HTR-8/SVneo (cell line): Measurements from ENCODE around the gene RAB33B.
"Not testable (repeated sequence)": the region's sequence is repeated elsewhere in the genome, so short reads cannot be mapped to it uniquely, and the experiment has no call there.

ENCODE experiments used
- DNase-seq: peaks from one replicate; pipeline ENCODE4 v3.0.0; 2011; ENCODE audit warnings: low spot score, mixed read lengths; ENCODE audit not compliant: insufficient read length
- FAIRE-seq: peaks from 2 replicates; lab custom pipeline; 2011; peaks lifted over from hg19 to GRCh38; lab: Jason Lieb, UNC

RAB33B gene

DNA sequence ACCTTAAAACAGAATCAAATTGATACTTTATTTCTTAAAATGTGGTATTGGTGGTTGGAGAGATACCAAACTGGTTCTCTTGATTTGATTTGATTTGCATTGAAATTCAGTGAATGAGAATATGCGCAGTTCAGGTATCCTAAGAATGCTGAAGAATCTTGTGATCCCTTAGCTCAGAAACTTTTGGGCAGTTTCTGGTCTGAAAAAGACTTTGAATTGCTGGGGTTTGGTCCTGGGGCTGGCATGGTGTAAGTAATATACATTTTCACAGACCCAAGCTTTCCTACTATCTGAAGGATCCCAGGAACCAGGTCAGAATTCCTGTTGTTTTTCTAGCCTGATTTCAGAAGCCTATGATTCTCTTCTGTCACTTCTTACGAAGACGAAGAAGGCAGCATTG, 6.6 kb downstream of the RAB33B start:
- FAIRE-seq (no peak), DNase-seq (no peak)

GRCh38 chr4:139461022-139461628, 7.2 kb downstream of the RAB33B start:
- FAIRE-seq (no peak), DNase-seq (no peak)

GRCh38 chr4:139464512-139464911, 10.6 kb downstream of the RAB33B start:
- not testable (repeated sequence) for FAIRE-seq

DNA sequence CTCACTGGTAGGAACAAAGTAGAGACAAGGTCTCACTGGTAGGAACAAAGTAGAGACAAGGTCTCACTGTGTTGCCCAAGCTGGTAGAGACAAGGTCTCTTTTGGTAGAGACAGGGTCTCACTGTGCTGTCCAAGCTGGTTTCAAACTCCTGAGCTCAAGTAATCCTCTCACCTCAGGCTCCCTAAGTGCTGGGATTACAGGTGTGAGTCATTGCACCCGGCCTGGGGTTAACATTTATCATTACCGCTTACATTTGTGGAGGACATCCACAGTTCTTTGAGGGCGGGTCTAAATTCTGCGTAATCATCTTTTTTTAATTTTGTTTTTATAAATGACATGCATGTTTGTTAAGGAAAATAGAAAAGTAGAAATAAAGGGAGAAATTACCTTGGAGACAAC, 12.0 kb downstream of the RAB33B start:
- FAIRE-seq (no peak), DNase-seq (no peak)

More at GRCh38 chr4:139464512-139464911, 10.6 kb downstream of the RAB33B start:
- not testable (repeated sequence) for DNase-seq

- FAIRE-seq, DNase-seq: not testable (repeated sequence)
Measured at GRCh38 chr4:139468756-139469155, 14.8 kb downstream of the RAB33B start.

- no peak for FAIRE-seq
- DNase-seq: no peak
Measured at GRCh38 chr4:139469216-139469615, 15.3 kb downstream of the RAB33B start.

DNA sequence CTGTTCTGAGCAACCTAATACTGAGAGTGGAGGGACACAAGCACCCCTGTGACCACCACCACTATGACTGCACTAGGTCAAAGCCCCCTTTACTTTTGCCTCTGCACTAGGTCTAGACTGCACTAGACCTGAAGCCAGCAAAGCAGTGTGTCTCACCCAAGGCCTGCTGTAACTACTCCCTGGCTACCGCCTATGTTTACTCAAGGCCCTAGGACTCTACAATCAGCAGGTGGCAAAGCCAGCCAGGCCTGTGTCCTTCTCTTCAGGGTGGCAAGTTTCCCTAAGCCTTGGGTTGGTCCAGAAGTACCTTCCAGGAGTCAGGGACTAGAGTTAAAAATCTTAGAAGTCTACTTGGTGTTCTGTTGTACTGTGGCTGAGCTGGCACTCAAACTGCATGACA, 15.9 kb downstream of the RAB33B start:
- FAIRE-seq (no peak), DNase-seq (no peak)

DNA sequence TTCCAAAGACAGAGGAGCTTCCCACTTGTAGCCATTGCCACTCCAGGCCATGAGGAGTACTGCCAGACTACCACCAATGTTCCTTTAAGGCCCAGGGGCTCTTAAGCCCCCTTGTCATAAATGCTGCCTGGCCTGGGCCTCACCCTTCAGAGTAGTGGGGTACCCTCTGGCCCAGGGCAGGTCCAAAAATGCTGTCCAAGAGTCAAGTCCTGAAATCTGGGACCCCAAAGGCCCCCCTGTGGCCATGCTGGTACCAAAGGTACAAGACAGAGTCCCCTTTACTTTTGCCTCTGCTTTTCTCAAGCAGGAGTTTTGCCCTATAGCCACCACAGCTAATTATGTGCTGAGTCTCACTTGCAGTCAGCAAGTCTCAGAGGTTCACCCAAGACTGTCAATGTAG, 16.4 kb downstream of the RAB33B start:
- no peak for FAIRE-seq
- DNase-seq: no peak

- DNase-seq (no peak), FAIRE-seq (no peak)
Measured at GRCh38 chr4:139470997-139471665, 17.2 kb downstream of the RAB33B start.

DNA sequence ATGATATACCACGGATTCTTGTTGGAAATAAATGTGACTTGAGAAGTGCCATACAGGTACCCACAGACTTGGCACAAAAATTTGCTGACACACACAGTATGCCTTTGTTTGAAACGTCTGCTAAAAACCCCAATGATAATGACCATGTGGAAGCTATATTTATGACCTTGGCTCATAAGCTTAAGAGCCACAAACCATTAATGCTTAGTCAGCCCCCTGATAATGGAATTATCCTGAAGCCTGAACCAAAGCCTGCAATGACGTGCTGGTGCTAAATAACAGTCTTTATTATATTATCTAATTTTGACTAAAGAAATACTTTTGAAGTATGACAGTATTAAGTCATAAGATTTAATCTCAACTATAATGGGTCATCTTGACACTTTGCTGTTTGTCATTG, 18.9 kb downstream of the RAB33B start:
- DNase-seq (no peak), FAIRE-seq (no peak)

GRCh38 chr4:139476363-139476762, 22.4 kb downstream of the RAB33B start:
- FAIRE-seq (no peak), DNase-seq (no peak)

DNA sequence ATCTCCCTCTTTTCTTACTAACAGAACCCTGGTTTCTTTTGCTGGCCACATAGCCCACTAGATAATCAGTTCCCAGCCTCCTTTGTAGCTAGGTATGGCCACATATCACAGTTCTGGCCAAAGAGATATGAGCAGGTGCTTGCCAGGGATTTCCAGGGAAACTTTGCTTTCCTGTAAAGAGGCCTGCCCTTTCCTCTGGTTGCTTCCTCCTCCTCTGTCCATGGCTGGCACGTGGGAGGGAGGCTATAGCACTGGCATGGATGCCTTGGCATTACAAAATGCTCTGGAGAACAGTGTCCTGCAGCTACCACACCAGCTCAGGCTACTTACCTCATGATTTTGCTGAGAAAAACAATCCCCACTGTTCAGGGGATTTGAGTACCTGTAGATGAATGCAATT, 27.5 kb downstream of the RAB33B start:
- FAIRE-seq (no peak), DNase-seq (no peak)

GRCh38 chr4:139483000-139483399, 29.1 kb downstream of the RAB33B start:
- DNase-seq: no peak
- FAIRE-seq: no peak

GRCh38 chr4:139484783-139485311, 30.9 kb downstream of the RAB33B start:
- DNase-seq: no peak
- FAIRE-seq: no peak

DNA sequence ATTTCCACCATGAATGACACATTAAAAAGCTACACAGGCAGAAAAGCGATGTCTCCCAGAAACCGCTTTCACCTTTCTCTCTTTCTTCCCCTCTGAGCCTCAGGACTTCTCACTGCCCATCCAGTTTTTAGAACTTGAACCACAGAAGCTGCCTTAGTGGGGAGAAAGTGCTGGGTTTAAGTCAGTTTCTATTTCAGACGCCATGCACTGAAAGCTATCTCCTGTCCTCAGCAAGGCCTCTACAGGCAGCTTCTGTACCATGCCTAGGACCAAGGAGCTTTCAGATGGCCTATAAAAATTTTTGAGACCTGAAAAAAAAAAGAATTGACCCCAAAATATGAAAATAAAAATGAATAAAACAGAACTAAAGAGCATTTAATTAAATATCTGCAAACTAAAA, 34.5 kb downstream of the RAB33B start:
- no peak for FAIRE-seq

GRCh38 chr4:139489638-139490037, 35.7 kb downstream of the RAB33B start:
- DNase-seq: no peak
- FAIRE-seq: no peak

More for the DNA sequence above, 34.5 kb downstream of the RAB33B start:
- no peak for DNase-seq

DNA sequence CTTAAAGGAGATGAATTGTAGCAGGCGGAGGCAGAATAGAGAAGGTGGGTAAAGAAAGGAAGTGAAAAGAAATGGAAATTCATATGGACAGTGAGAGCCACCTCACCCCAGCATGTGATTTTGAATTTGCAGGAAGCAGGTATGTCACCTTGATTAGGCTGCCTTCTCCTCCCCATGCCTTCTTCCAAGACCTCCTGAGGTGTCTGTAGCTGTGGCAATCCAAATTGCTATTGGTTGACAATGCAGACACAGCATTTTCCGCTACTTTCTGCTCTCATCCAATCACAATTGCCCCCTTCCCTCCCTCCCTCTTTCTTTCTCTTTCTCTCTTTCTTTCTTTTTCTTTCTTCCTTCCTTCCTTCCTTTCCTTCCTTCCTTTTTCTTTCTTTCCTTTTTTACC, 38.5 kb downstream of the RAB33B start:
- no peak for DNase-seq
- no peak for FAIRE-seq

DNA sequence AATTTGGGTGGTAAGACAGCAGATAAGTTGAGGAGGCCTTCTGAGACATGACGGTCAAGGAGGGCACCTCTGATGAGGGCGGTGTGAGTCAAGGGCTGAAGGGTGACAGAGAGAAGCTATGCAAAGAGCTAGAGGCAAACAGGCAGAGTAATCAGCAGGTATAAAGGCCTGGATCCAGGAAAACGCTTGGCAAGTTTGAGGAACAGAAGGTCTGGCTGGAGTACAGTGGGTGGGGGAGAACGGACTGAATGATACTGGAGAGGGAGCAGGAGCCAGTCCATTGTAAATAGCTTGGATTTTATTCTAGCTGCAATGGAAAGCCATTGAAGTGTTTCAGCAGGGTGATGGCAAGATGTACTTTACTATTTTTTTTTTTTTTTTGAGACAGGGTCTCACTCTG, 39.3 kb downstream of the RAB33B start:
- DNase-seq: no peak
- no peak for FAIRE-seq

DNA sequence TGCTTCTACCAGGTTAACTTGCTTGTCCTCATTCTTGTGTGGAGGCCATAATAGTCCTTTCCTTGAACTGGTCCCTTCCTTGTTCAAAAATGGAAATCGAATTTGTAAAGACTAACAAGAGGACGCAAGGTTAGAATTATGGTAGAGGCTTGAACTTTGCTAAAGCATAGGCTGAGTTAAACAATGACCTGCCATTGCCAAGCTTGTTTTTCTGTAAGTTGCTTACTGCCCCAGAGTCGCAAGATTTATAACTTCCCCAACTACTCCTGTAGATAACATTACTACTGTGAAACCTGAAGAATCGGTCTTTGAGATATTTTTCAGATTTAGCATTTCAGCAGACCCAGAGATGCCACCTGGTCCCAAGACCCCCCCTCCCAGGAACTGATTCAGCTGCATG, 45.3 kb downstream of the RAB33B start:
- DNase-seq (no peak), FAIRE-seq (no peak)

- DNase-seq (no peak), FAIRE-seq (no peak)
Measured at GRCh38 chr4:139501117-139501516, 47.2 kb downstream of the RAB33B start.

DNA sequence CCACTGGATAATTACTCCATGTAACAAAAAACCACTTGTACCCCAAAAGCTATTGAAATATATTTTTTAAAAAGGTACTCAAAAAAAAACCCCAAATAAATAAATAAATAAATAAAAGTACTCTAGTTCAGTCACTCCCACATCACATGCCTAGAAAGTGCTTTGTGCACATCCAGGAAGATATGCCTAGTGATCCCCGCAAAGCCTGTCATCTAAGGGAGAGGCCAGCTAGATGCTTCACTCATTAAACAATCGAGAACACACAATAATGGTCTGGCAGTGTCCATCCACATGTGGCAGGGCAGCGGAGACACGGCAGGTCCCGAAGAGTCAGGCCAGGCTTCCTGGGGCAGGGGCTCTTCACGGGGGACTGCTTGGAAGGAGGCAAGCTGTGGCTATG, 47.6 kb downstream of the RAB33B start:
- DNase-seq (no peak), FAIRE-seq (no peak)
